ENCODE measurements around the gene ELAVL3.

DNA sequence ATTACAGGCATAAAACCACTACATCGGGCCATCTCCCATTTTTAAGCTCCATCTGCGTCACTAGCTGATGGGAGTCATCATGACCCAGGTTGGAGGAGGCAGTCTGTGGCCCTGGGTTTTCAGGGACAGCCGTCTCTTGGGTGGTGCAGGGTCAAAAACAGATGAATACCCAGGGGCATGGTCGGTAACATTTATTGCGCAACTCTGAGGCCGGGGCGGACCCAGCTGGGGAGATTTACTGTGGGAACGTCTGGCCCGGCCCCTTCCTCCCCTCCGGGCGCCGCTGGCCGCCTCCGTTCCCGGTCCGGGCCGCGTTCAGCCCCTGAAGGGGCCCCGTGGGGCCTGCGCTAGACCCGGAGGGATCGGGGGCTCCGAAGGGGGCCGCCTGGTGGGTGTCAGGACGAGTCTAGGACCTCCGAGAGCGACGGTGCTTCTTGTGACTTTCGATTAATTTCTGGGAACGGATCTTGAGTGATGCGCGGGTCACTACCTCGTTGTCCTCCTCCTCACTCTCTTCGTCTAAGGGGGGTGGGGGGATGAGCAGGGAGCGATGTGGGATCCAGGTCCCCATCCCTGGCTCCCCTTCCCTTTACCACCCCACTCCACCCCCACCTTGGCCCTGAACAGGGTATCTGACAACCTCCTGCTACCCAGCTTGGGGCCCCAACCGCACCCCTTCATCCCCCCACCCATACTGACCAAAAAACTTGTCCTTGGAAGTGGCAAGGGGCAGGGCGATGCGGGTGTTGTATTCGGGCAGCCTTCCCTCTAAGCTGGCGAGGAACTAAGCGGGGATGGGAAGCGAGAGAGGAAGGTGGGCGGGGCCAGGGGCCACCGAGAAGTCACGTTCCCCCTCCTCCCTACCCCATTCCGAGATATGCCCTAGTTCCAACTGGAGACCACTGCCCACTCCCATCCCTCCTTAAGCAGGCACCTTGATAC lies 60.1 kb downstream of the ELAVL3 start:
- TF ChIP-seq POLR2A (IDR thresholded peaks at IDR 0.05; ENCODE audit: low read depth, low read length) (no peak), PAX5 (IDR thresholded peaks at IDR 0.05; ENCODE audit: insufficient read depth, low read length, severe bottlenecking) (no peak), POLR2AphosphoS5 (IDR thresholded peaks at IDR 0.05; ENCODE audit: low read depth, low read length) (no peak), TAF1 (IDR thresholded peaks at IDR 0.05; ENCODE audit: low read depth, low read length) (no peak)

Measured in GM12891 (cell line).